ENCODE measurements around the gene LPAR5.
"Not testable (repeated sequence)": the region's sequence is repeated elsewhere in the genome, so short reads cannot be mapped to it uniquely, and the experiment has no call there.

LPAR5 gene

GRCh38 chr12:6606331-6607131, 29.2 kb downstream of the LPAR5 start:
- DNase-seq (ENCODE audit: low read depth) = no peak

- no peak for DNase-seq (ENCODE audit: low read depth)
These were observed 30.1 kb downstream of the LPAR5 start for GRCh38 chr12:6605421-6606330.

GRCh38 chr12:6604259-6605029, 31.3 kb downstream of the LPAR5 start:
- no peak for DNase-seq (ENCODE audit: low read depth)

GRCh38 chr12:6603095-6603567, 32.6 kb downstream of the LPAR5 start:
- no peak for DNase-seq (ENCODE audit: low read depth)

- DNase-seq (ENCODE audit: low read depth) = no peak
These were observed 33.2 kb downstream of the LPAR5 start for GRCh38 chr12:6602526-6602925.

GRCh38 chr12:6595673-6596072, 40.1 kb downstream of the LPAR5 start:
- DNase-seq (ENCODE audit: low read depth) = not testable (repeated sequence)

GRCh38 chr12:6592087-6592486, 43.7 kb downstream of the LPAR5 start:
- no peak for DNase-seq (ENCODE audit: low read depth)

- not testable (repeated sequence) for DNase-seq (ENCODE audit: low read depth)
These were observed 49.2 kb downstream of the LPAR5 start for GRCh38 chr12:6586569-6586968.

GRCh38 chr12:6584293-6584692, 51.5 kb downstream of the LPAR5 start:
- DNase-seq (ENCODE audit: low read depth) = no peak

GRCh38 chr12:6582959-6583358, 52.8 kb downstream of the LPAR5 start:
- no peak for DNase-seq (ENCODE audit: low read depth)

GRCh38 chr12:6582196-6582595, 53.6 kb downstream of the LPAR5 start:
- DNase-seq (ENCODE audit: low read depth) = no peak

- no peak for DNase-seq (ENCODE audit: low read depth)
These were observed 60.1 kb downstream of the LPAR5 start for GRCh38 chr12:6575648-6576047.

GRCh38 chr12:6574576-6575295, 61.0 kb downstream of the LPAR5 start:
- DNase-seq (ENCODE audit: low read depth) = no peak

GRCh38 chr12:6573001-6573400, 62.8 kb downstream of the LPAR5 start:
- DNase-seq (ENCODE audit: low read depth) = no peak

- no peak for DNase-seq (ENCODE audit: low read depth)
These were observed 65.4 kb downstream of the LPAR5 start for GRCh38 chr12:6570264-6570887.

GRCh38 chr12:6569786-6570185, 66.0 kb downstream of the LPAR5 start:
- no peak for DNase-seq (ENCODE audit: low read depth)

GRCh38 chr12:6569312-6569711, 66.4 kb downstream of the LPAR5 start:
- no peak for DNase-seq (ENCODE audit: low read depth)
